ENCODE results near the gene RPTOR.
"Not testable (repeated sequence)": the region's sequence is repeated elsewhere in the genome, so short reads cannot be mapped to it uniquely, and the experiment has no call there.

Gene RPTOR

GRCh38 chr17:80794281-80795089 lies 249.8 kb downstream of the RPTOR start:
- Histone ChIP-seq H3K4me3 (no peak overlapping the region), H3K9ac (ENCODE audit: insufficient read length) (no peak overlapping the region)

GRCh38 chr17:80795090-80795580 lies 250.5 kb downstream of the RPTOR start:
- Histone ChIP-seq H3K9ac (ENCODE audit: insufficient read length) (no peak overlapping the region), H3K36me3 (ENCODE audit: insufficient read depth, low read length) (no peaks in the 10 kb centered on the region), H3K9me3 (ENCODE audit: low read depth, low read length) (no peaks in the 10 kb centered on the region), H3K27ac (no peak overlapping the region), H3K4me3 (no peak overlapping the region)
- DNase-seq (ENCODE audit: low read depth, low spot score), result no peak
- TF ChIP-seq EZH2 (IDR thresholded peaks at IDR 0.05) (no peak), FOXP2 (optimal IDR thresholded peaks at IDR 0.05; ENCODE audit: control extremely low read depth, extremely low read length, insufficient read depth) (no peak), POLR2AphosphoS5 (IDR thresholded peaks at IDR 0.05; ENCODE audit: borderline replicate concordance, low read depth, low read length) (no peak)

More at GRCh38 chr17:80794281-80795089, 249.8 kb downstream of the RPTOR start:
- no peaks in the 10 kb centered on the region for H3K36me3 ChIP-seq (ENCODE audit: insufficient read depth, low read length)
- no peaks in the 10 kb centered on the region for H3K9me3 ChIP-seq (ENCODE audit: low read depth, low read length)
- no peak for DNase-seq (ENCODE audit: low read depth, low spot score)
- H3K27ac ChIP-seq, result no peak overlapping the region
- TF ChIP-seq POLR2AphosphoS5 (IDR thresholded peaks at IDR 0.05; ENCODE audit: borderline replicate concordance, low read depth, low read length), result no peak

GRCh38 chr17:80795754-80796153 lies 251.1 kb downstream of the RPTOR start:
- no peak overlapping the region for H3K9ac ChIP-seq (ENCODE audit: insufficient read length)
- H3K4me3 ChIP-seq, result no peak overlapping the region
- H3K27ac ChIP-seq, result no peak overlapping the region
- no peaks in the 10 kb centered on the region for H3K9me3 ChIP-seq (ENCODE audit: low read depth, low read length)
- DNase-seq (ENCODE audit: low read depth, low spot score), result no peak
- TF ChIP-seq EZH2 (IDR thresholded peaks at IDR 0.05), result no peak
- TF ChIP-seq FOXP2 (optimal IDR thresholded peaks at IDR 0.05; ENCODE audit: control extremely low read depth, extremely low read length, insufficient read depth), result no peak
- no peak for TF ChIP-seq POLR2AphosphoS5 (IDR thresholded peaks at IDR 0.05; ENCODE audit: borderline replicate concordance, low read depth, low read length)
- no peaks in the 10 kb centered on the region for H3K36me3 ChIP-seq (ENCODE audit: insufficient read depth, low read length)

- DNase-seq (ENCODE audit: low read depth, low spot score), result no peak
- no peaks in the 10 kb centered on the region for H3K36me3 ChIP-seq (ENCODE audit: insufficient read depth, low read length)
- no peak overlapping the region for H3K27ac ChIP-seq
- TF ChIP-seq FOXP2 (optimal IDR thresholded peaks at IDR 0.05; ENCODE audit: control extremely low read depth, extremely low read length, insufficient read depth) (no peak), POLR2AphosphoS5 (IDR thresholded peaks at IDR 0.05; ENCODE audit: borderline replicate concordance, low read depth, low read length) (no peak), EZH2 (IDR thresholded peaks at IDR 0.05) (no peak)
- H3K9me3 ChIP-seq (ENCODE audit: low read depth, low read length), result no peaks in the 10 kb centered on the region
- H3K9ac ChIP-seq (ENCODE audit: insufficient read length), result no peak overlapping the region
- H3K4me3 ChIP-seq, result no peak overlapping the region
Observed at GRCh38 chr17:80796430-80796861, 251.8 kb downstream of the RPTOR start.

- not testable (repeated sequence) for H3K9ac ChIP-seq (ENCODE audit: insufficient read length); DNase-seq (ENCODE audit: low read depth, low spot score); H3K27ac ChIP-seq; H3K9me3 ChIP-seq (ENCODE audit: low read depth, low read length); H3K36me3 ChIP-seq (ENCODE audit: insufficient read depth, low read length); H3K4me3 ChIP-seq
Observed at GRCh38 chr17:80797222-80797621, 252.6 kb downstream of the RPTOR start.

- Histone ChIP-seq H3K36me3 (ENCODE audit: insufficient read depth, low read length) (no peaks in the 10 kb centered on the region), H3K27ac (no peak overlapping the region), H3K9ac (ENCODE audit: insufficient read length) (no peak overlapping the region), H3K4me3 (no peak overlapping the region), H3K9me3 (ENCODE audit: low read depth, low read length) (no peaks in the 10 kb centered on the region)
- no peak for DNase-seq (ENCODE audit: low read depth, low spot score)
- no peak for TF ChIP-seq POLR2AphosphoS5 (IDR thresholded peaks at IDR 0.05; ENCODE audit: borderline replicate concordance, low read depth, low read length)
- no peak for TF ChIP-seq FOXP2 (optimal IDR thresholded peaks at IDR 0.05; ENCODE audit: control extremely low read depth, extremely low read length, insufficient read depth)
- TF ChIP-seq EZH2 (IDR thresholded peaks at IDR 0.05), result no peak
Observed at GRCh38 chr17:80797741-80798594, 253.3 kb downstream of the RPTOR start.

- Histone ChIP-seq H3K36me3 (ENCODE audit: insufficient read depth, low read length) (no peaks in the 10 kb centered on the region), H3K9ac (ENCODE audit: insufficient read length) (no peak overlapping the region), H3K9me3 (ENCODE audit: low read depth, low read length) (no peaks in the 10 kb centered on the region), H3K27ac (no peak overlapping the region), H3K4me3 (no peak overlapping the region)
- no peak for DNase-seq (ENCODE audit: low read depth, low spot score)
- TF ChIP-seq POLR2AphosphoS5 (IDR thresholded peaks at IDR 0.05; ENCODE audit: borderline replicate concordance, low read depth, low read length) (no peak), FOXP2 (optimal IDR thresholded peaks at IDR 0.05; ENCODE audit: control extremely low read depth, extremely low read length, insufficient read depth) (no peak), EZH2 (IDR thresholded peaks at IDR 0.05) (no peak)
Observed at GRCh38 chr17:80798595-80799537, 254.2 kb downstream of the RPTOR start.
